DND-41 (cell line): ENCODE results near the gene SELENOF.
"Not testable (repeated sequence)": the region's sequence is repeated elsewhere in the genome, so short reads cannot be mapped to it uniquely, and the experiment has no call there.

Experiments
- CTCF ChIP-seq: IDR thresholded peaks from 2 replicates; pipeline ENCODE4 v1.5.1; 2012; ENCODE audit warnings: borderline replicate concordance, low read length, moderate library complexity, mild to moderate bottlenecking; ENCODE audit not compliant: poor library complexity, severe bottlenecking; ENCODE audit errors: extremely low read depth
- EZH2 ChIP-seq: IDR thresholded peaks from 3 replicates; pipeline ENCODE4 v1.6.1; 2012; ENCODE audit warnings: borderline replicate concordance, low read depth, mild to moderate bottlenecking, moderate library complexity, low read length, inconsistent platforms; ENCODE audit not compliant: severe bottlenecking

- TF ChIP-seq CTCF, EZH2: not testable (repeated sequence)
Measured at GRCh38 chr1:86899401-86899800, 14.5 kb downstream of the SELENOF start.
